ENCODE measurements around the gene TRIM32. TPM values are rescaled to one million over a fixed set of nuclear protein-coding genes. Genes with fewer than 3 reads are reported as not detected.

TRIM32 gene
- polyA plus RNA-seq, 1 of the 3 experiments (the other 2 are of a cell fraction) = 10.2 TPM

GRCh38 chr9:116701940-116702642 lies 15.0 kb downstream of the TRIM32 start:
- WGBS (ENCODE audit: low lambda C conversion rate) = 72% methylated on average over 2 of the region's 2 CpGs
- TF ChIP-seq MAX (IDR thresholded peaks at IDR 0.05; ENCODE audit: low read depth) = no peak
- no peak for TF ChIP-seq CHD2 (IDR thresholded peaks at IDR 0.05; ENCODE audit: low read length, partially characterized antibody)
- TF ChIP-seq NRF1 (IDR thresholded peaks at IDR 0.05; ENCODE audit: low read depth, low read length) = no peak
- no peak for TF ChIP-seq GABPA (IDR thresholded peaks at IDR 0.05; ENCODE audit: low read depth)
- no peak for TF ChIP-seq EP300 (IDR thresholded peaks at IDR 0.05; ENCODE audit: borderline replicate concordance in 1 of 2, low read depth in 1 of 2, low read length in 1 of 2)
- TF ChIP-seq TEAD4 (IDR thresholded peaks at IDR 0.05; ENCODE audit: borderline replicate concordance, insufficient read depth) = no peak
- no peak for TF ChIP-seq IRF3 (IDR thresholded peaks at IDR 0.05; ENCODE audit: low read depth, low read length)
- TF ChIP-seq CTCF (IDR thresholded peaks at IDR 0.05) = no peak
- TF ChIP-seq SMC3 (IDR thresholded peaks at IDR 0.05; ENCODE audit: low read depth, low read length) = no peak
- Histone ChIP-seq H3K9me3 (no peaks in the 10 kb centered on the region), H3K36me3 (replicated peaks in 1 of 2; ENCODE audit: control insufficient read depth in 1 of 2, insufficient read depth in 2 of 2, low read length in 1 of 2) (peaks cover 37 to 59% of the 10 kb centered on the region in 2 experiments), H3K4me2 (no peak overlapping the region), H3K27ac (ENCODE audit: low read depth in 2 of 2, low read length in 1 of 2) (no peak overlapping the region), H4K20me1 (ENCODE audit: insufficient read depth) (peaks cover 12% of the 10 kb centered on the region; the same call in 1 of the 2 replicates), H3K9ac (no peak overlapping the region), H3K9me2 (no peaks in the 10 kb centered on the region), H2AFZ (ENCODE audit: low read depth) (no peak overlapping the region), H3K4me1 (ENCODE audit: control insufficient read depth in 1 of 2, insufficient read depth in 2 of 2, low read depth in 1 of 2, low read length in 1 of 2) (no peaks in the 10 kb centered on the region; a peak in 2 of 4 replicates), H3K79me2 (ENCODE audit: insufficient read depth) (peaks cover 30% of the 10 kb centered on the region; the same call in 1 of the 2 replicates), H3K4me3 (ENCODE audit: low read depth in 2 of 2, low read length in 1 of 2) (no peak overlapping the region), H3K27me3 (ENCODE audit: insufficient read depth) (no peaks in the 10 kb centered on the region), H3F3A (replicated peaks; ENCODE audit: insufficient read depth) (no peaks in the 10 kb centered on the region)
- DNase-seq = no peak
- POLR2A ChIA-PET = no interaction called here
- CTCF ChIA-PET = interaction anchor here (0.9 kb wide), 1 partner anchor 19 kb away, joined by 3 read pairs; no protein-coding TSS in a partner anchor

GRCh38 chr9:116703634-116704033 lies 16.5 kb downstream of the TRIM32 start:
- TF ChIP-seq MEF2A (IDR thresholded peaks at IDR 0.05; ENCODE audit: borderline replicate concordance, low read depth) = no peak
- no peak for TF ChIP-seq RXRA (IDR thresholded peaks at IDR 0.05; ENCODE audit: borderline replicate concordance, low read depth)
- TF ChIP-seq SIN3A (IDR thresholded peaks at IDR 0.05; ENCODE audit: borderline replicate concordance, low read depth, low read length) = no peak
- TF ChIP-seq RFX5 (IDR thresholded peaks at IDR 0.05; ENCODE audit: low read length) = no peak
- H3K27me3 ChIP-seq (ENCODE audit: insufficient read depth) = no peaks in the 10 kb centered on the region
- no peaks in the 10 kb centered on the region; the same call in 1 of the 2 replicates for H4K20me1 ChIP-seq (ENCODE audit: insufficient read depth)
- no peaks in the 10 kb centered on the region for H3K9me2 ChIP-seq
- H3K4me1 ChIP-seq (ENCODE audit: control insufficient read depth in 1 of 2, insufficient read depth in 2 of 2, low read depth in 1 of 2, low read length in 1 of 2) = no peaks in the 10 kb centered on the region; a peak in 2 of 4 replicates
- no peak overlapping the region for H3K4me2 ChIP-seq
- no peaks in the 10 kb centered on the region for H3K9me3 ChIP-seq
- no peak overlapping the region for H3K27ac ChIP-seq (ENCODE audit: low read depth in 2 of 2, low read length in 1 of 2)
- no peak overlapping the region for H2AFZ ChIP-seq (ENCODE audit: low read depth)
- no peak overlapping the region for H3K4me3 ChIP-seq (ENCODE audit: low read depth in 2 of 2, low read length in 1 of 2)
- H3K79me2 ChIP-seq (ENCODE audit: insufficient read depth) = peaks cover 24% of the 10 kb centered on the region; the same call in 1 of the 2 replicates
- DNase-seq = no peak
- peaks cover 35 to 43% of the 10 kb centered on the region in 2 experiments for H3K36me3 ChIP-seq (replicated peaks in 1 of 2; ENCODE audit: control insufficient read depth in 1 of 2, insufficient read depth in 2 of 2, low read length in 1 of 2)
- CTCF ChIA-PET = interaction anchor here (1.9 kb wide), 1 partner anchor 33 kb away, joined by 6 read pairs; no protein-coding TSS in a partner anchor
- 95% methylated on average over 3 of the region's 3 CpGs for WGBS (ENCODE audit: low lambda C conversion rate)
- H3F3A ChIP-seq (replicated peaks; ENCODE audit: insufficient read depth) = no peaks in the 10 kb centered on the region
- POLR2A ChIA-PET = no interaction called here
- H3K9ac ChIP-seq = no peak overlapping the region
